ENCODE measurements around the gene NDUFAF3. TPM values are rescaled to one million over a fixed set of nuclear protein-coding genes. Genes with fewer than 3 reads are reported as not detected.

The NDUFAF3 gene
- 116 and 162 TPM in 2 replicates for total RNA-seq (2014; rRNA removed)
- 190 TPM for polyA plus RNA-seq (2012)

DNA sequence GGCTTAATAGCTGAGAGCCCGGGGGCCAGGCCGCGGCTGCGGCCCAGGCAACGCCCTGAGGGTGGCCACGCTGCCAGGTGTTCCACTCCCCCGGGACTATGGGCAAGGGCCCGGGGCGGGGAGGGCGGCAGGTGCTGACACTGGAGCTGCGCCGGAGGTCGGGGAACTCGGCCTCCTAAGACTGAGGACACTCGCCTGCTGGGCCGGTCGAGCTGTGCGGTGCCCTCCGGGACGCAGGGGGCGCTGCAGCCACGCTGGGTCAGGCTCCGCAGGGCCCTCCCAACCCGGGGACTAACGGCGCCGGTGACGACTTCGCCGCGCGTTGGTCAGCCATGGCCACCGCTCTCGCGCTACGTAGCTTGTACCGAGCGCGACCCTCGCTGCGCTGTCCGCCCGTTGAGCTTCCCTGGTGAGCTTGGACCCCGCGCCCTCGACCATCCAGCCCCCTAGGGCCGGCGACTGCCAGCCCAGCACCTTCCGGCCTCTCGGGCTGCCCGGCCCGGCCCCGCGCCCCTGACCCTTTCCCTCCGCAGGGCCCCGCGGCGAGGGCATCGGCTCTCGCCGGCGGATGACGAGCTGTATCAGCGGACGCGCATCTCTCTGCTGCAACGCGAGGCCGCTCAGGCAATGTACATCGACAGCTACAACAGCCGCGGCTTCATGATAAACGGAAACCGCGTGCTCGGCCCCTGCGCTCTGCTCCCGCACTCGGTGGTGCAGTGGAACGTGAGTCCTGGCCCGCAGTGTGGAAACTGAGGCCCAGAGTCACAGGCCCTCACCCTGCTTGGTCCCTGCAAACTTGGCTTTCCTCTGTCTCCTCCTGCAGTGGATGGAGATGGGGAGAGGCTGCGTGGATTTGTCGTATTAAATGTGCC, at the start of gene NDUFAF3:
Gene NDUFAF3, plus strand, starts transcription at position 309 of the 875 bp plus-strand sequence. Its CDS starts 24 bp downstream, at position 333.
- DNase-seq (ENCODE audit: low read depth), result peak; percentile 94

DNA sequence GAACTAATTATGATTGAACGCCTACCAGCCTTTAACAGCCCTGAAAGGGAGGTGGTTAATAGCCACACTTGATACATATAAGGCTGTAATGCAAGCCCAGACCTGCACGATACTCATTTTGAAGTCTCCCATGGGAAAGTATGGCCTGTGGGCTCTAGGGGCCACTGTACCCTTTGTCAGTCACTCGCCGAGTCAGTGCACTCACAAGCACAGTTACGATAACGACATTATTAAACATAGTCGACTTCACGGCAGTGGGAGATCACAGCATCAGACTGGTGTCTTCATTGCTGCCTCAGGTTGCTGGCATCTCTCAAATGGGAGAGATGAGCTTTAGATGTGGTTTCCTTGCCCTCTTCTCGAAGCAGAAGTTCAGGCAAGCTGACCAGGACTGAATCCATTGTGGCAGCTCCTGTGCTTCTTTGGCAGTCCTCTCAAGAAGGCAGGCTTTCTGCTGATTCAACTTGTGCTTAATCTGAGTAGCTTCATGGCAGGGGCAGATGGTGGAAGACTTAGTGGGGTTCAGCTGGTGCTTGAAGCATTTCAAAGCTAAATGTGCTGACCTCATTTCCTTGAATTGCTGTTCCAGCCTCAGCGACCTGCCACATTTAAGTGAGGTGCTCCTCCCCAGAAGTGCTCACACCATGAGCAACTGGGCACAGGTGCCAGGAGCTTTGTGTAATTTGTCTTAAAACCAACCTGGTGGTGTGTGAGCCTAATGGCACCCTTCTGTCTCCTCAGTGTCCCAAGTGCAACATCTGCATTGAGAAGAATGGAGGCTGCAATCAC, 47.7 kb upstream of the NDUFAF3 start:
- DNase-seq (ENCODE audit: low read depth), result no peak

DNA sequence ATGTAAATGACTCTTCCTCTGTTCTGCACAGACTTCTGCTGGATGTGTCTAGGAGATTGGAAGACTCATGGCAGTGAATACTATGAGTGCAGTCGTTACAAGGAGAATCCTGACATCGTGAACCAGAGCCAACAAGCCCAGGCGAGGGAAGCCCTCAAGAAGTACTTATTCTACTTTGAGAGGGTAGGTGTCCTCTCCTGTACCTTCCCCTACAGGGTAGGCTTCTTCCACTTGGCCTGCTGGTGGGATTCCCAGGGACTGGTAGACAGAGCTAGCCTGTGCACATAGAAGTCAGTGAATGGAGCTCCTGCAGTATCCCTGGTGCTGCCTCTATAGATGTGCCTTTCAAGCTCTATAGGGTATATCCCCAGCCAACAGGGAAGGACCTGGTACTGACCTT, 42.5 kb upstream of the NDUFAF3 start:
- no peak for DNase-seq (ENCODE audit: low read depth)

- no peak for DNase-seq (ENCODE audit: low read depth)
Measured at GRCh38 chr3:48980295-48980694, 41.6 kb upstream of the NDUFAF3 start.

DNA sequence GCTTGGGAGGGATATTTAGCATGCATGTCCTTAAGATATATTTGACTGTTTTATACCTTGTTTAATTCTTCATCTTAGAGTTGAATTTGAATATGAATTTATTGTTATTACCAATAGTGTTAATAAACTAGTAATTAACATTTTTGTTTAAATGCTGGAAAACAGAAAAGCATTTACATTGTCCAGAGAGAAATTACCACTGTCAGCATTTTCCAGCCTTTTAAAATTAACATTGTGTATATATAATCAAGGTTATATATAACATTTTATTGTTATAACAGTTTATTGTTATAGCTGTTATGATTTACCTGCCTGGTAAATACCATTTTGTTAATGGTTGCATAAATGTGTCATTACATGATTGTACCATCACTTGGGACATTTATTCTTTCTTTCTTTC, 39.9 kb upstream of the NDUFAF3 start:
- DNase-seq (ENCODE audit: low read depth), result no peak

DNA sequence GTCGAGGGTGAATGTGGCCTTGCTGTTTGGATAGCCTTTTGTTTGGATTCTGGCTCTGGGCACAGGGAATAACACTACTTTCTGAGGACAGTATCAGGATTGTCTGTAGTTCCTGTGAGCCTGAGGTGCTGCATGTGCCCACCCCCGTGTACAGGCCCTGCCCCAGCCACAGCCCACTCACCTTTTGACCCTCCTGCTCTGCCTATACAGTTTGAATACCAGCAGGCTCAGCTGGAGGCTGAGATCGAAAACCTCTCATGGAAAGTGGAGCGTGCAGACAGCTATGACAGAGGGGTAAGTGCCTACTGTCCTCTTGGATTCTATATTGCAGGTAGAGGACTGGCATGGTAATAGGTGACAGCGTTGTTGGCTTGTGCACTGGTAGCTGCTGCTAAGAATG, 39.2 kb upstream of the NDUFAF3 start:
- no peak for DNase-seq (ENCODE audit: low read depth)

GRCh38 chr3:48983096-48983495, 38.8 kb upstream of the NDUFAF3 start:
- DNase-seq (ENCODE audit: low read depth), result no peak

- no peak for DNase-seq (ENCODE audit: low read depth)
Measured at GRCh38 chr3:48984663-48985062, 37.3 kb upstream of the NDUFAF3 start.

- DNase-seq (ENCODE audit: low read depth), result no peak
Measured at GRCh38 chr3:48985831-48986376, 36.0 kb upstream of the NDUFAF3 start.

DNA sequence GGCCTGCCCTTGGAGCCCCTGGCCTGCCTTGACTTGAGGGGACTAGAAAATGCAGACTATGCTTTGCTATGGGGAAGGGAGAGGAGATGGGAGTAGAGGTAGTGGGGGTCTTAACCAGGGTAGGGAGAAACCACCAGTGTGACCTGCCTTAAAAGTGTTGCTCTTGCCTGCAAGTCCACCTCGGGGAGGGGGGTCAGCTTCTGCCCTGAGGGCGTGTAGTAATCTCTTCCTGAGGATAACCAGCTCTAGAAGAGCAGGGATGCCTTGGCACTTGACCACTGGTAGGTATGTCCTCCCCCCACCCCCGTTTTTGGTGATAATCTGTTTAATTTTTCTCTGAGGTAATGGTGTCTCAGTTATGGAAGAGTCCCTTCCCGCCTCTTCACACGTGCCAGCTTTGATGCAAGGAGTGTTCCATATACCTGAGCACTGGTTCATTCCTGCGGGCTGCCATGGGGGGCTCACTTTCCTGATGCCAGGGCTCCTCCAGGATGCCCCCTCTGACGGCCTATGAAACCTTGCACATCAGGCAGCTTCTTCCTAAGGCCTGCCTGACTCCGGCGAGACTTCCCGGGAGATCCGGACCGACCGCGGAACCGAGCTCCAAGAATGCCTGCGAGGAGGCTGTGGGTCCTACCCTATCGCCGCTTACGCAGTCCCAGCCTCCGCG, 32.7 kb upstream of the NDUFAF3 start:
- no peak for DNase-seq (ENCODE audit: low read depth)

DNA sequence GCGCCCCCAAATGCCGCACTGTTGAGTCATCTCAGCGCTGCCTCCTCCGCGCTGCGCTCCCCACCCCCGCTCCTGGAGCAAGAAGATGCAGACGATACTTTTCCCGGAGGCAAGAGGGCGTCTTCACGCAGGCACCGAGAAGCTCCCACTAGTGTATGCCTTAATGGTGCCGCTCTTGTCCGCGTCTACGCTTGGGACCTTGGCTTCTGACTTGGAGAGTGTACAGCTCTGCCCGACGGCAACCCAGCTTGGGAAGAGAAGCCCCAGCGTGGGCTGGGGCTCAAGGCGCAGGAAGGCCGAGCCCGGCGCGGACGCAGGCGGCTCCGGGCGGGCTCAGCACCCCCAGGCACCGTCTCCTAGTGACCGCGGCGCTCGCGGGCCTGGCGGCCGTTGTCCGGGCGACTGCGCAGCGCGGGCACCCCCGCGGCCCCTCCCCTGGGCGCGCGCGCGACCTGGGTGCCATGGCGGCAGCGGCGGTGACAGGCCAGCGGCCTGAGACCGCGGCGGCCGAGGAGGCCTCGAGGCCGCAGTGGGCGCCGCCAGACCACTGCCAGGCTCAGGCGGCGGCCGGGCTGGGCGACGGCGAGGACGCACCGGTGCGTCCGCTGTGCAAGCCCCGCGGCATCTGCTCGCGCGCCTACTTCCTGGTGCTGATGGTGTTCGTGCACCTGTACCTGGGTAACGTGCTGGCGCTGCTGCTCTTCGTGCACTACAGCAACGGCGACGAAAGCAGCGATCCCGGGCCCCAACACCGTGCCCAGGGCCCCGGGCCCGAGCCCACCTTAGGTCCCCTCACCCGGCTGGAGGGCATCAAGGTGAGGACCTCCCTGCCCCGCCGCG, 31.9 kb upstream of the NDUFAF3 start, which contains the start of gene P4HTM:
Gene P4HTM, plus strand, starts transcription at position 446 of the 840 bp plus-strand sequence. Its CDS starts 16 bp downstream, at position 462.
- DNase-seq (ENCODE audit: low read depth), result peak; percentile 90

DNA sequence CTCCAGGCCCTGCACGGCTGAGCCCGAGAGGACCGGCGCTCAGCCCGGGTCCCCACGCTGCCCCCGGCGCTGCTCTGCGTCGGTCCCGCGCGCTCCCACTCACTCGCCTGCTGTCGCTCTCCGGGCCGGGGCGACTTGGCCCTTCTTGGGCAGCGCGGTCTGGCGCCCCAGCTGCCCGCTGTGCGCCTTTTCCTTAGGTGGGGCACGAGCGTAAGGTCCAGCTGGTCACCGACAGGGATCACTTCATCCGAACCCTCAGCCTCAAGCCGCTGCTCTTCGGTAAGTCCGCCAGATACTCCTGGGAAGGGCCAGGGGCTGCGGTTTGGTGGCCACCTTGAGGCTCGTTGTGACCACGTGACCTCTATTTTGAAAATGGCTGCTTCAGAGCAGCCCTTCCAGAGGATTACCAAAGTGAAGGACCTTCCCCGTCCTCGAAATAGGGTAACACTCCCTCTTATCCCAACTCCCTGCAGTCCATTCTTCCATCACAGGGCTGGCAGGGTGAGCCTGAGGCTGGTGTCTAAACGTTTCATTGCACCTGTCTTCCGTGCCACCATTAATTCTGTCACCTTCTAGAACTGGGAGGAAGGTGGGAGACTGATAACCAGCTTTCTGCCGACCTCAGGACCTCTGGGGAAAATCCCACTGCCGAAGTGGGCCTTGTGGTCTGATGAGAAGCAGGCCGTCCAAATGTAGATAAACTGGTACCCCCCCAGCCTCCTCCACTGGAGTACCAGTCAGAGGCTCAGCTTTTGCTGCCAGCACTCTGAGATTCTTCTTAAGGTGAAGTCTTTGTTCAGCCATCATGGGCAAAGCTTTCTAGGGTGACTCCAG, 31.1 kb upstream of the NDUFAF3 start:
- DNase-seq (ENCODE audit: low read depth), result no peak

GRCh38 chr3:48991851-48992545, 29.9 kb upstream of the NDUFAF3 start:
- no peak for DNase-seq (ENCODE audit: low read depth)

DNA sequence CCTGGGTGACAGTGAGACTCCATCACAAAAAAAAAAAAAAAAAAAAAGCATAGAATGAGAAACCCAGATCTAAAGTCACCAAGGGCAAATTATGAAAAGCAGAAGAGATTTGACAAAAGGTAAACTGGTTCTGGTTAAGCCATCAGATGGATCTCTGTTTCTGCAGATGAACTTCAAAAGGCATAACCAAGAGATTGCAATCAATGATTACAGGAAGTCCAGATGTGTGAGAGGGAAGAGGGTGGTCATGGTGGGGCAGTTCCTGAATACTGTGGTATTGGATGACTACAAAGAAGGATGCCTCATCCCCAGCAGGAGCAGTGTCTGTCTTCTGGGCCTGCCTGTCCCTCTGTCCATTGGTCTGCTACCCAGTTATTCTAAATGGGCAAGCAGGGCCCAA, 28.1 kb upstream of the NDUFAF3 start:
- no peak for DNase-seq (ENCODE audit: low read depth)

- DNase-seq (ENCODE audit: low read depth), result no peak
Measured at GRCh38 chr3:48996640-48997039, 25.3 kb upstream of the NDUFAF3 start.

- no peak for DNase-seq (ENCODE audit: low read depth)
Measured at GRCh38 chr3:48997102-48997635, 24.8 kb upstream of the NDUFAF3 start.

DNA sequence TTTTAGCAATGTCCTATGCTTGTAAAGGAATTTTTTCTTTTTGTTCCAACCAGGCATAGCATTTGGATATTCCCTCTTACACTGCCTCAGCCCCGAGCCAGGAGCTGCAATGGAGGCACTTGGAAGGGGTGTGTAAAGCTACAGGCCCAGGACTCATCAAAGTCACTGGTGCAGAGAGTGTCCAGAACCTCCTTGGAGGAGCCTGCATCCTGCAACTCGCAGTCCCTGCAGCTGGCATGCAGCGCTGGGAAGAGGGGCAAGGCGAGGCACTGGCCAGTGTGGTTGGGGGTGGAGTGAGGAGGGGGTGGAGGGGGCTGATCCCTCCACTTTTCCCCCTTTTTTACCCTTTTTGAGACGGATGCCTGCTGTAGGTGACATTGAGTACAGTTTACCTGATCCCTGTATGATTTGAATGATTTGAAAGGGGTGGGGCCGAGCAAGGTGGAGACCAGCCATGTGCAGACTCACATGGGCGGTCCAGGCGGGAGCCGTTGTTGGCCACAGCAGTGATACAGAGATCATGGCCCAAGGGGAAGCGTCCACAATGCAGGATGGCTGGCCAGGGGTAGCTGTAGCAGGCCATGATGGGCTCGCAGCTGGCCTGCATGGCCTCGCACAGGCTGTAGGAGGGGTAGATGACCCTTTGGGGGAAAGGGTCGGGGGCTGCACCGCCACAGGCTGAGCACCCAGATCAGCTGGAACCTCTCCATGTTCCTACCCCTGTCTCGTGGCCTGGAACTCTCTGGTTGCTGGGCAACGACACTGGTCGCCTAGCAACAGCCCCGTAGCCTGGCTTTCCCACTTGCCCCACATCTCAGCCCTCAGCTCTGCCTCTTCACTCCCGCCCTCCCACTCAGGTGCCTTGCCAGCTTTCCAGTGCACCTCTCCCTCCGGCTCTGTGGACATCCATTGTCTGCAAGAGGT, 23.9 kb upstream of the NDUFAF3 start:
- no peak for DNase-seq (ENCODE audit: low read depth)

Measured in LHCN-M2 (cell line).